ENCODE measurements around the gene TRABD2B.

Gene TRABD2B

DNA sequence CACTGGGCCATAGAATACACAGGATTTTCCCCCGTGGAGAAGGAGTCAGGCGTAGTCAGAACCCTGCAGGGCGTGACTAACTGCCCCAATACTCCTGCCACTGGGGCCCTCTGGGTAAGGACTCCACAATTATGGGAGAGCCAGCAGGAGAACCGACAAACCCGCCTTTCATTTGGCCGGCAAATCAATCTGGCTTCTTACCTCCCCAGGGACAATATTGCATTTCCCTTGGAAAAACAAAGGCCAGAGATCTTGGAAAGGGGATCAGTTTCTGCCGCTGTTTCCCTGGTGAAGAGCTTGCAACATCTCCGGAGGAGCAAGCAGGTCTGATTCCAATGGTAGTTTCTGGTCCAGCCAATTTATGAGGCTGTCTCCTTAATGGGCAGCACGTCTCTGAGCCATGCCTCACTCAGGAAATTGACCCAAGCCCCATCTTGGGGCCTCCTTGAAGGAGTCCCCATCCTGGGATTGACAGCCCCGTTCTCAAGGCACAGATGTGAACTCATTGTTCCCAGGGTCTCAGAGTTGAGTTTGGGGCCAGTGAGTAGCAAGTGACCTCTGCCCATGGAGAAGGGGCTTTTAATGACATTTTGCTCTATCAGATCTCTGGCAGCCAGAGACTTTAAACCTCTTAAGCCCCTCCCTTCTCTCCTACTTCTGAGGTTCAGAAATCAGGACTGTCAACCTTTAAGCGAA, 4.3 kb downstream of the TRABD2B start:
- no peak for DNase-seq (ENCODE audit: low spot score)

DNA sequence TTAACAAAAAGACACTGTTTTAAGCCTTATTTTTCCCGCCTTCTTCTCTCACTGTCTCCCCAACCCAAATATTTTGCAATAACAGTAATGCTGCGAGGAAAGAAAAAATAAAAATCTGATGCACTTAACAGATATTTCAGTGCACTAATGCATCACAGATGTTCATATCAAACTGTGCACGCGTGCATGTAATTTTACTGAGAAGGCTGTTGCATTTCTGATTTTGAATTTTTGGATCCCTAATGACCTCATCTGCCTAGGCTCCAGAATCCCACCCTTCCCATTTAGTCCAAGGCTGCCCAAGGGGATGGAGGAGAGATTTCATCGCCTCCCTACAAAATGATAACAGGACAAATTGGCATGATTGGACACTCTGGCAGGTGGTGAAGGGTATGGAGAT, 5.5 kb downstream of the TRABD2B start:
- no peak for DNase-seq (ENCODE audit: low spot score)

DNA sequence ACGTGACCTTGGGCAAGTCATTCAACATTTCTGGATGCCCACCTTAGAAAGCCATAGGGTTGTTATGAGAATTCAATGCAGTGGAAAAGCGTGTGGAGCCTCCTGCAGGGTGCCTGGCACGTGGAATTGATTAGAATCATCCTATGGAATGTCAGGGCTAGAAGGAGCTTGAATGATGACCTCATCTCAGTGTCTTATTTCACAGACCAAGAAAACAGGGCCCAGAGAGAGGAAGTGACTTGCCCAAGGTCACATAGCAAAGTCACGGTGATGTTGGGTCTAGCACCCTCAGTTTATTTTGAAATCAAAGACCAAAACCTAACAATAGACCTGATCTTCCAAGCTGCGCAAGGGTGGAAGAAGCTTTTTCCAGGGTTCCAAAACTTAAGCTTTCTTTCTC, 6.0 kb downstream of the TRABD2B start:
- no peak for DNase-seq (ENCODE audit: low spot score)

DNA sequence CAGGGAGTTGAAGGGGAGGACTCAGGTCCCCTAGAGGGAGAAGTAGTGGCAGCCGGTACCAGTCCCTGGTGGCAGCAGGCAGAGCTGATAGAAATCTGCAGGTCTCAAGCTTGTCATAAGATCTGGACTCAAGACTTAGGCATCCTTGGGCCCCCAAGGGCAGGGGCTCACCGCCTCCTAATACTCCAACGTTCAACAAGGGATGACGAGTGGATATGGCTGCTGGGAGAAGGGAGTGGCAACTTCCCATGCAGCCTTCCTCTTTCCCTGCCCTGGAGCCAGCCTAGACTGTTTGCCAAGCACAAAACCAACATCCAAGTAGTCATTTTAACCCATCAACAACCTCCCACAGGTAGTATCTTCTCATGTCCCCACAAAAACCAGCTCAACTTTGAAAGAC, 6.9 kb downstream of the TRABD2B start:
- DNase-seq (ENCODE audit: low spot score) = no peak

DNA sequence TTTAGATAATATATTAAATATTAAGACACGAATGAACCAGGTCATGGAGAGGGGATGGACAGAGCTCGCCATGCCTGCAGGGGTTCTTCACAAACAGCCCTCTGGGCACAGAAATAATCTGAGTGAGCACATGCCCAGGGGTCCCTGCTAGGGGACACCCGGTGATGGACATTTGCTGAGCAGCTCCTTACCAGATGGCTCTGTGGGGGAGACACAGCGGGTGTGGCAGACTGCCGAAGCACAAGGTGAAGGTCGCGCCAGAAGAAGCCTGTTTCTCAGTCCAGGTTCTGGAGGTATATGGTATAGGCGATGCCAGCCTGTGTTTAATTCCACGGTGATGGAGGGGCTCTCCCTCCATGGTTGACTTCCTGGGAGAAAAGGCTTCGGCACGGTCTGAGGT, 9.6 kb downstream of the TRABD2B start:
- DNase-seq (ENCODE audit: low spot score) = no peak

DNA sequence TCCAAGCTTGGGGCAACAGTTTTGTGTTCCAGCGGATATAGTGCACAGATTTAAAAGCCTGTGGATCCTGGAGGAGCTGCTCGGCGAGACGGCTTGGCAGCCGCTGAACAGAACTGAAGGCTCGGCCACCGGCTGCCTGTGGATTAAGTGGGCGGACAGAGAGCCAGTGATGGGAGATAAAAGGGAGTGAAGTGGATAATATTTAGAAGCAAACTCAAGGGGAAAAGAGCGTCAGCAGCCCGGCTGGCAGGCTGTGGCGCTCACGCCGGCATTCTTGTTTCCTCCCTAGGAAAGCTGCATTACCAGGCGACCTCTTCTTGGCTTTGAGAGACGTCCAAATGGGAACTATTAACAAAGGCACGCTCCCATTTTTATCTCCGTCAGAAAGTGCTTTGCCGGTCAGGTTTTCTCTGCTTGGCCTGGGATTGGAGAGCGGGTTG, 10.4 kb downstream of the TRABD2B start:
- DNase-seq (ENCODE audit: low spot score) = no peak

DNA sequence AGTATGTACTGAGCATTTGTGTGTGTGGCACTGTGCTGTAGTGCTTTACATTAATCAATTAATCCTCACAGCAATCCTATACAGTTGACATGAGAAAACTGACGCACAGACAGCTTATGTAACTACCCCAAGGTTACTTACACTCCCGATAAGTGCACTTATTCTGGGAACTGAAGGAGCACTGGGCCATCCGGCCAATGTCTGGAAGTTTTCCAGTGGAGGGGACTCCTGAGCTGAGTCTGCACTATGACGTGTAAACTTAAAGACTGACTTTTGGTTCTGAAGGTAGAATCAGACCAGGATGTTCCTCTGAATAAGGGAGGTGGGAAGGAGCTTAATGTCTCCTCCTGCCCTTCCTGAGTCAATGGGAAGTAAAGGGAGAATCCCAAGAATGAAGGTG, 12.2 kb downstream of the TRABD2B start:
- no peak for DNase-seq (ENCODE audit: low spot score)

DNA sequence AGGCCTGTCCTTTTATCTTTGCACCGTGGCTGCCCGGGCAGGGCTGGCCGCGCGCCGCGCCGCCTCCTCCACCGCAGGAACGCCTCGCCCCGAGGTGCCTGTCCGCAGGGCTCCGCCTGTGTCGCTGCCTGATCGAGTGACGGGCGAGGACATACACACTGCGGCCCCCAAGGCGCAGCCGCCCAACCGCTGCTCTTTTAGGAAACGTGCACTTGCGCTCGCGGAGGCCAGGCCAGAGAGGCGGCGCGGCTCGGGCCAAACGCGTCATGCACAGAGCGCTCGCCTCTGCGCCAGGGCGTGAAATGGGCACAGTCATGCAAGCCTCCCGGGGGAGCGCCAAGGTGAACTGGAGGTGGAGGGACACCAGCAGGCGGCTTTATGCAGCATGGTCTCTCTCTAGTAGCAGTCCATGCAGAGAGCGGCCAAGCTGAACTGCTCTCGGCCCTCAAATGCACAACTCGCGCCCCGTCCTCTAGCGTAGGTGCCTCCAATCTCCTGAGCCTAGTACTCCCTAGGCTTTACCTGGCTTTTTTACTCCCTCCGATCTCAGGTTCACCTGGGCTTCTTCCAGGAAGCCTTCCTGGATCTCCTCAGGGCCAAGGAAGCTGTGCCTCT, 12.9 kb downstream of the TRABD2B start:
- DNase-seq (ENCODE audit: low spot score) = no peak

DNA sequence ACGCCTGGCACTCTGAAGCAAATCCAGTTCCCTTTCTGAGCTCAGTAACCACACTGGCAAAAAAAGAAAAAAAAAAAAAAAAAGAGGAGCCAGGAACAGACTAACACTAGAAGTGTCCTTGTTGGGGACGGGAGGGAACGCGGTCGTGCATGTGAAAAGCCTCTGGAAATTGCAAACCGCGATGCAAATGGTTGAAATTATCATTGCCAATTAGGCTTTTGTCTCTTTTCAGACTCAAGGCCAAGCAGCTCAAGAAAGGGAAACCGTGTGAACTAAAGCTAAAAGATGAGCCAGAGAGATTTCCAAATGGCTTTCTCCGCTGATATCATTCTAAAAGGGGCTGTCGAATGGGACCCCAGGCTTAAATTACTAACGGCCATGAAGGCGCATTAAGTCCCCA, 13.5 kb downstream of the TRABD2B start:
- DNase-seq (ENCODE audit: low spot score) = no peak

DNA sequence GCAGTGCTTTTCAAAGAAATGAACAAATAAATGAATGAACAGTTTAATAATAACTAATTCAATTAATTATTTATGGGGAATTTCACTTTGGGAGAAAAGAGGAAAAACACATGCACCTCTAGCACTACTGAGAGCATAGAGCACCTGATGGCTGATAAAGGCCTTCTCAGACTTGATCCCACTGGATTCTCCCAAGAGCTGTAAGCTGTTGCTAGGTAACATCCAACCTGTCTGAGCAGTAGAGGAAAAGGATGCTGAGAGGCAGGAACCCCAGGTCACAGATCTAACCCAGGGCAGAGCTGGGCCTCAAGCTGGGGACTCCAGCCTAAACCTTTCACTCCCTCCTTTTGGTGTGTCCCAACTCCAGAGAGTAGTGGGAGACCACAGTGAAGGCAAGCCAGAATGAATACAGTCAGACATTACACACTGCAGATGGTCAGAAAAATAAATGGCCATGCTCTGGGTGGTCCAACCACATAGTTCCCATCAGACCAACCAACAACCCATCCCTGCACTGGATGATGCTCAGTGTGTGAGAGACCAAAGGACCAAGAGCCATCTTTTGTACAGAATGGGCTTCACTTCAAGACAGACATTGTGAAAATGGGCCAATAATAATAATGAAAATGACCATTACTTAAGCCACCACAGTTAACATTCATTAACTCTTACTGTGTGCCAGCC, 15.4 kb downstream of the TRABD2B start:
- DNase-seq (ENCODE audit: low spot score) = no peak

DNA sequence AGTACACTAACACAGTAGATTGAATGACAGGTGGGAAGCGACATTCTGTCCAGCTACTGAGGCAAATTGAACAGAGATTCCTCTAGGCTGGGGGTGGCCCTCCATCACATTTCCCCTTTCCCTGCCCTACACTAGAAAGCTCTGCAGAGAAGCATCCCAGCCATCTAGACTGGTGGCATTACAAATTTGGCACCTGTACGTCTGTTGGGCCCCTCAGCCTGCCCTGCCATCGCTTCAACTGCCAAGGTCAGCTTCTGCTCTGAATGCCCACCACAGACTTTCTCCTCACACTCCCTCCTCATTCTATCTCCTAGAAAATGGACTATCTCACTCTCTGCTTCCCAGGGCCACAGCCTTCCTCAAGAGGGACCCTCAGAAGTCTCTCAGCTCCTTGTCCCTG, 16.7 kb downstream of the TRABD2B start:
- no peak for DNase-seq (ENCODE audit: low spot score)

DNA sequence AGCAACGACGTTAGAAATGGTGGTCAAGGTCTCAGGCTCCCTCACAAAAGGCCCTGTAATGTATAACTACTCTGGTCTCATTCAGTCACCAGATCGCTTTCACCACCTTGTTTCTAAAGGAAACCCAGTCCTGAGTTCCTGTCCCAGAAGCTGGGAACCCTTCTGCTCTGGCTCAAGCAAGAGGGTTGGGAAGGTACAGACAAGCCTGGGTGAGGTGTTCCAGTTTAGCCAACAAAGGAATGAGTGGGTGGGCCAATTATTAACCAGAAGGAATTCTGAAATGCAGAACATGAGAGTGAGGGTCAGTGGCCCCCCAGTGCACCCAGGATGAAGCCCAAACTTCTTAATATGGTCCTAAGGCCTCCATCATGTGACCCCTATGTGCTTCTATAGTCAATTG, 17.5 kb downstream of the TRABD2B start:
- no peak for DNase-seq (ENCODE audit: low spot score)

DNA sequence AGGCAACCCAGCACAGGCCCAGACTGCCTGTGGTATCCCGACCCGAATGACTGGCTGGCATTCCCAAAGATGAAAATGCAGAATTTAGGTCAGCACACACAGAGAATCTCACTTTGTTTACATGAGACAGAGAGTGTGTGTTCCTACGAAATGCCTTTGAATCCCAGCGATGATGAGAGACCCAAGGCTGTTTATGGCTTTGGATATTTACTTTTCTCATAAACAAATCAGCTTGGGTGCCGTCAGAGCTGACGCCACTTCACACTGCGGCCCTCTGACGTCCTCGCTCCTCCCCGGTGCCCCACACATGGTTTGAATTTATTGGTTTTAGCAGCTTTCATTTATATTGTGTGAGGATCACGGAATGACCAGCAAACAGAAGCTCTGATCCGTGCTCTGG, 18.7 kb downstream of the TRABD2B start:
- DNase-seq (ENCODE audit: low spot score) = no peak

DNA sequence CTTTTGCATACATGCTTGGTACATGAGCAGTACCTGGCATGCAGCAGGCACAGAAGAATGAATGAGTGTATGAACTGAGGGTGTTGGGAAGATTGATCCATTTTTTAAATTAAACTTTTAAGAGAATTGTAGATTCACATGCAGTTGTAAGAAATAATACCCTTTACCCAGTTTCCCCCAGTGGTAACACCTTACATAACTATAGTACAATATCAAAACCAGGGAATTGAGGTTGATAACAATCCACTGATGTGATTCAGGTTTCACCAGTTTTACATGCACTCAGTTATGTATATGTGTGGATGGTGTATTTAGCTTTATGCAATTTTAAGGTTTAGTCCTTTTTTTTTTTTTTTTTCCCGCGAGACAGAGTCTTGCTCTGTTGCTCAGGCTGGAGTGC, 20.5 kb downstream of the TRABD2B start:
- no peak for DNase-seq (ENCODE audit: low spot score)

DNA sequence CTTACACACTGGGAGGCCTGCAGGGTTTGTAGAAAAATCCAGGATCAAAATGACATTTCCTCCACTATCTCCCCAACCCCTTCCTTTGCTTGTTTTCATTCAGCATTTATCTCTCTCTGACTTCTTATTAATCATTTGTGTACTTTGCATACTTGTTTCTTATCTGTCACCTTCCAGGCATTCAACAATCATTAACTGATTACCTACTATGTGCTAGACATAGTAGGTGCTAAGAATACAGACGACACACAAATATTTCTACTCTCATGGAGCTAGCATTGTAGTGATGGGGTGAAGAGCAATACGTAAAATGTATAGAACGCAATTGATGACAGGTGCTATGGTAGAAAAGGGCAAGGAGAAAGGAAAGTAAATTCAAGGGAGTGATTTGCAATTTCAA, 20.9 kb downstream of the TRABD2B start:
- no peak for DNase-seq (ENCODE audit: low spot score)

DNA sequence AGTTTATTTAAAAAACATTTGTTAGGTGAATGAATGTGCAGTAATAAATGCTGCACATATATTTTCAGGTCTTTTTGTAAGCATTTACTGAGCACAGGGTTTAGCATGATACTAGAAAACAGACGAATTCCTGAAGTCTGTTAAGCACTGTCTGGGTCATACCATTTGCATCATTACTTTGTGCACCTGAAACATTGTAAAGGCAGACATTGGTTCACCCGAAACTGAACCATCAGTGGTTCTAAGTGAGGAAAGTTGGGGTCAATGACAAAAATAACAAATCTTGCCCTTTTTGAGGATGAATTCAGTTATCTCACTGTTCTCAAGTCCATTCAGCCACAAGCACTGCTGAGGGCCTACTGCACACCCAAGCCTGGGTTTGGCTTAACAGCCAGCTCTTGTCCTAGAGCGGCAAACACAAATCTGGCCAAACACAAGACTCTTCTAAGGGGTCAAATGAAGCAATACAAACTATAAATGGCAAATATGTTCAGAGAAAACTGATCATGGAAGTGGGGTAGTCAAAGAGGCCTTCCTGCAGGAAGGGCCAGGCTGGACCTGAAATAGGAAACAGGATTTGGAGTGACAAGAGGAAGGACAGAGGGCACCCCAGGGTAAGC, 21.8 kb downstream of the TRABD2B start:
- no peak for DNase-seq (ENCODE audit: low spot score)

DNA sequence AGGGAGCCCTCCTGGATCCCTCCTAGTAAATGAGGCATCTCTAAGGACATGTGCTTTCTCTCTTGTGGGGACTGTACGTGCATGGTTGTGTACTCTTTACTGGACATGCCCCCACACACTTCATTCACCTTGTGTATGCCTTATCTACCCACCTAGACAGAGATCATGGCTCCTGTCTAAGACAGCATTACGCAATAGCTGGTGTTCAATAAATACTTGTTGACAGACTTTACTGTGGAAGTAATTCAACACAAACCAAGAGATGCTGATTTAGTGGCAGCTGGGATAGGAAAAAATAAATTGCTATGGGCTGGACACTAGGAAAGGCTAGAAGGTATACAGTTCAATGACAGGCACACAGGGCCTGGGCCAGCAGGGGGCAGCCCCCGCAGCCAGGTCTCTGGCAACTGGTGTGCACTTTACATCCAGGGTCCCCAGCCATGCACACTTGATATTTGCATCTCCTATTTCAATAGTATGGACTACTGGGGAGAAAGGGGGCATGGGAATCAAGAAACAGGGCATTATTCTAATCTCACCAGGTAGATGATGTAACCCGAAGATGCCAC, 24.2 kb downstream of the TRABD2B start:
- no peak for DNase-seq (ENCODE audit: low spot score)

DNA sequence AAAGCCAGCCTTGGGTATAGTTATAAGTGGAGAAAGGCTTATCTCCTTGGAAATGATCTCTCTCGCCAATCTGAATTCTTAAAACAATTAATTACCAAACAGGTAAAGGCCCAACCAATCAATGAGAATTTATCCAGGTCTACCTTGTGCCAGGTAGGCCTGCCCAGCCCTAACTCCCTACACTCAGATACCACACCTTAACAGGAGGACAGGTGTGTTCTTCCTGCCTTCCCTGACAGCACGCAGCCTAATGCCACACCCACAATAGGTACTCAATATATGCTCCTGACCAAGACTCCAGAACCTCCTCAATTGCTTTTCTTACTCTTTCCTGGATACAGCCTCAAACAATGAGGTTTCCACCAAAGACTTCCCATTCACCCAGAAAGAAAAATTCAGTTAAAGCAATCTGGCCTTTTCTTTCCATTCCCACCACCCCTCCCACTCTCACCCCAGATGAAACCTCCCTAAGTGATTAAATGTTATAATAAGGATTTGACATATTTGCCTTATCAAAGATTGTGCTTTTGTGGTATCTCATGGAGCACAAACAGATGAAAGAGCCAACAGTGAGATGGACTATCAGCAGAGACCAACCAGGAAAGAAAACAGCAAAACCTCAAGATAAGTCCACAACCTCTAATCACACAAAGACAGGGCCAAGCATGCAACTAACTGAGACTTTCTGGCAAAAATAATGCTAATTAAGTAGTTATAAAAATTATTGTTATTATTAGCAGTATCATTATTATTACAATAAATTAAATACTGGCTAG, 25.6 kb downstream of the TRABD2B start:
- no peak for DNase-seq (ENCODE audit: low spot score)

DNA sequence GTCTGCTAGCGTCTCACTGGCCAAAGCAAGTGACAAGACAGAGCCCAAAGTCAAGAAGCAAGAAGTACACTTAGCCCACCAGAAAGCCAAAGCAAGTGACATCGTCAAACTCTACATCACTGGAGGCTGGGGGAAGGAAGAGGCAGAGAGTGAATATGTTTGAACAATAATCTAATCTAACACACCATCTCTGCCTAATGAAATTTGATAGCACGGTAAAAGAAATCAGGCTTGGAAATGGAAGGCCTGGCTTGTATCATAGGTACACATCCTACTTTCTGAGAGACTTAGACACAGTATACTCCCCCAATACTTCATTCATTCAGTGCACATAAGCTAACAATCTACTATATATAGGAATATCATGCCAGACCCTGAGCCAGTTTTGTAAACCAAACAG, 26.3 kb downstream of the TRABD2B start:
- DNase-seq (ENCODE audit: low spot score) = no peak

DNA sequence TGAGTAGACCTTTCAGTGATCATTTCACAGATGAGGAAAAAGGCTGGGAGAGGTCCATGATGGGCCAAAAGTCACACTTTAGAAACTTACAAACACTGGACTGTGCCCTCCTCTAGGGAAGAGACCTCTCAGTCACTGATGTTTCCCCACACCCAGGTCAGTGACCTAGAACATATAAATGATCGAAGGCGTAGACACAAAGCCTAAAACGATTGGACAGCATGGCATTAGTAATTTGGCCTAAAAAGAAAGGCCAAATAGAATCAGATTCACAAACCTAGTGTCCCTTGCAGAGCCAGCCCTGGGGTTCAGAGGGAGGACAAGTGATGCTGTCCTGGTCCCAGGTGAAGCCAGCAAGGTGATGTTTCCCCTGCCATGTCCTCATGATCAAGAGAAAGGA, 27.7 kb downstream of the TRABD2B start:
- DNase-seq (ENCODE audit: low spot score) = no peak

DNA sequence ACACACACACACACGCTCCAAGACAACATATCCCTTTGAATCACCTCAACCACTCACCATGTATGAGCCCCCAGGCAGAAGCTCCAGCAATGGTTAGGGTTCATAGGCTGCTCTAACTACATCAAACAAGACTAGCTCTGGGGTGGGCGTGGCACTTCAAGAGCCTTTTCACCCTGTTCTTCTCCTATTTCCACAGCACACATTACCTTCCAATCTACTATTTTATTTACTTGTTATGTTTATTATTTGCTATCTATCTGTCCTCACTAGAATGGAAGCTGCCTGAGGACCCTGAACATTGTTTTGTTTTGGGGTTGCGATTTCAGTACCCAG, 28.7 kb downstream of the TRABD2B start:
- DNase-seq (ENCODE audit: low spot score) = no peak

Measured in CD4-positive, alpha-beta T cell treated with Interleukin-6 at 100 ng/mL for 8 hours (primary cell).